Measurements from ENCODE around the gene PHOX2A. TPM values are rescaled to one million over a fixed set of nuclear protein-coding genes. Genes with fewer than 3 reads are reported as not detected.

The PHOX2A gene
- total and polyA plus RNA-seq, 2 donors (not counting 1 experiment from before 2014, with no cell fraction given): not detected

- peak overlapping the region; percentile 99 for H3K4me2 ChIP-seq (replicated peaks; ENCODE audit: low read depth, low read length, poor library complexity, severe bottlenecking)
- Mint-ChIP-seq H3K27ac (peak overlapping the region; percentile 96), H3K4me3 (peak overlapping the region; percentile 93), H3K4me1 (peaks cover 56% of the 10 kb centered on the region), H3K9me3 (ENCODE audit: insufficient read depth) (no peaks in the 10 kb centered on the region), H3K27me3 (peaks cover 4% of the 10 kb centered on the region)
- peak overlapping the region; percentile 43 for H3K9ac ChIP-seq (ENCODE audit: low read length)
- H4K20me1 ChIP-seq (ENCODE audit: control insufficient read depth, insufficient read depth, low read length, poor library complexity, severe bottlenecking): no peaks in the 10 kb centered on the region
- peaks cover 0 to 3% (median 0%) of the 10 kb centered on the region in 4 experiments for H3K27me3 ChIP-seq (replicated peaks in 1 of 4; ENCODE audit: control extremely low read depth in 1 of 4, control insufficient read depth in 3 of 4, insufficient read depth in 4 of 4, low read length in 3 of 4)
- peaks cover 39 to 57% of the 10 kb centered on the region in 2 donors for H3K4me1 ChIP-seq (ENCODE audit: control insufficient read depth in 2 of 2, insufficient read depth in 2 of 2, low read length in 2 of 2)
- no peak for TF ChIP-seq CTCF (IDR thresholded peaks at IDR 0.05)
- no peak for TF ChIP-seq EZH2 (IDR thresholded peaks at IDR 0.05; ENCODE audit: borderline replicate concordance, insufficient read depth, low read depth, low read length, poor library complexity, severe bottlenecking)
- H3K4me3 ChIP-seq (ENCODE audit: control extremely low read depth in 1 of 5, extremely low read depth in 1 of 5, insufficient read depth in 1 of 5, low read depth in 2 of 5, low read length in 4 of 5): peak overlapping the region in 4 of 5 experiments; percentile 13 to 80 (median 30)
- no peak for ATAC-seq (ENCODE audit: low read depth)
- 84% methylated on average over 7 of the region's 10 CpGs for WGBS (ENCODE audit: insufficient coverage)
- H3K36me3 ChIP-seq (replicated peaks in 1 of 2; ENCODE audit: control extremely low read depth in 1 of 2, control insufficient read depth in 1 of 2, extremely low read depth in 1 of 2, insufficient read depth in 2 of 2, low read length in 1 of 2): no peaks in the 10 kb centered on the region
- no peaks in the 10 kb centered on the region for H3K9me3 ChIP-seq (ENCODE audit: control extremely low read depth in 1 of 3, control insufficient read depth in 2 of 3, insufficient read depth in 1 of 3, low read length in 2 of 3)
- POLR2A ChIA-PET: no interaction called here
- intact Hi-C loops (cut with micrococcal nuclease): loop anchor here (5.0 to 10.0 kb wide), 6 partner anchors 191 to 1761 kb away; partner anchors contain the start of genes ARAP1, ATG16L2, CLPB and FAM168A
- H2AFZ ChIP-seq (ENCODE audit: insufficient read depth, low read depth, low read length, poor library complexity, severe bottlenecking): peak overlapping the region; percentile 84
- DNase-seq: no peak
- no peak overlapping the region for H3K27ac ChIP-seq (ENCODE audit: low read length in 2 of 2)
- CTCF ChIA-PET: interaction anchor here (1.0 to 1.2 kb wide), 2 partner anchors 16 to 17 kb away, joined by 4 to 5 read pairs; no protein-coding TSS in a partner anchor
- H3K79me2 ChIP-seq (ENCODE audit: control insufficient read depth, insufficient read depth, low read length): peaks cover 13% of the 10 kb centered on the region
These were observed 23.1 kb downstream of the PHOX2A start for GRCh38 chr11:72220696-72221363.

GRCh38 chr11:72218251-72218745, 25.7 kb downstream of the PHOX2A start:
- ChIA-PET POLR2A (no interaction called here), CTCF (no interaction called here)
- WGBS (ENCODE audit: insufficient coverage): 100% methylated on average over 4 of the region's 5 CpGs
- Histone ChIP-seq H3K9ac (ENCODE audit: low read length) (no peak overlapping the region), H3K4me1 (ENCODE audit: control insufficient read depth in 2 of 2, insufficient read depth in 2 of 2, low read length in 2 of 2) (peaks cover 33 to 49% of the 10 kb centered on the region in 2 donors), H3K36me3 (replicated peaks in 1 of 2; ENCODE audit: control extremely low read depth in 1 of 2, control insufficient read depth in 1 of 2, extremely low read depth in 1 of 2, insufficient read depth in 2 of 2, low read length in 1 of 2) (no peaks in the 10 kb centered on the region), H2AFZ (ENCODE audit: insufficient read depth, low read depth, low read length, poor library complexity, severe bottlenecking) (no peak overlapping the region), H4K20me1 (ENCODE audit: control insufficient read depth, insufficient read depth, low read length, poor library complexity, severe bottlenecking) (no peaks in the 10 kb centered on the region), H3K4me2 (replicated peaks; ENCODE audit: low read depth, low read length, poor library complexity, severe bottlenecking) (peak overlapping the region; percentile 12), H3K9me3 (ENCODE audit: control extremely low read depth in 1 of 3, control insufficient read depth in 2 of 3, insufficient read depth in 1 of 3, low read length in 2 of 3) (no peaks in the 10 kb centered on the region), H3K4me3 (ENCODE audit: control extremely low read depth in 1 of 5, extremely low read depth in 1 of 5, insufficient read depth in 1 of 5, low read depth in 2 of 5, low read length in 4 of 5) (no peak overlapping the region), H3K27me3 (replicated peaks in 1 of 4; ENCODE audit: control extremely low read depth in 1 of 4, control insufficient read depth in 3 of 4, insufficient read depth in 4 of 4, low read length in 3 of 4) (peaks cover 0 to 3% (median 0%) of the 10 kb centered on the region in 4 experiments), H3K27ac (ENCODE audit: low read length in 2 of 2) (no peak overlapping the region), H3K79me2 (ENCODE audit: control insufficient read depth, insufficient read depth, low read length) (peaks cover 7% of the 10 kb centered on the region)
- peaks cover 48% of the 10 kb centered on the region for H3K4me1 Mint-ChIP-seq
- ATAC-seq (ENCODE audit: low read depth) (no peak), DNase-seq (no peak)
- no peaks in the 10 kb centered on the region for H3K9me3 Mint-ChIP-seq (ENCODE audit: insufficient read depth)
- H3K4me3 Mint-ChIP-seq: no peak overlapping the region
- intact Hi-C loops (cut with micrococcal nuclease): no loop called here
- TF ChIP-seq CTCF (IDR thresholded peaks at IDR 0.05): no peak
- TF ChIP-seq EZH2 (IDR thresholded peaks at IDR 0.05; ENCODE audit: borderline replicate concordance, insufficient read depth, low read depth, low read length, poor library complexity, severe bottlenecking): no peak
- H3K27ac Mint-ChIP-seq: peak overlapping the region; percentile 72
- peaks cover 4% of the 10 kb centered on the region for H3K27me3 Mint-ChIP-seq
